ENCODE results near the gene AEN. TPM values are rescaled to one million over a fixed set of nuclear protein-coding genes. Genes with fewer than 3 reads are reported as not detected.

AEN gene
- total RNA-seq, 1 donor from 2014 or later: 10.0 TPM

DNA sequence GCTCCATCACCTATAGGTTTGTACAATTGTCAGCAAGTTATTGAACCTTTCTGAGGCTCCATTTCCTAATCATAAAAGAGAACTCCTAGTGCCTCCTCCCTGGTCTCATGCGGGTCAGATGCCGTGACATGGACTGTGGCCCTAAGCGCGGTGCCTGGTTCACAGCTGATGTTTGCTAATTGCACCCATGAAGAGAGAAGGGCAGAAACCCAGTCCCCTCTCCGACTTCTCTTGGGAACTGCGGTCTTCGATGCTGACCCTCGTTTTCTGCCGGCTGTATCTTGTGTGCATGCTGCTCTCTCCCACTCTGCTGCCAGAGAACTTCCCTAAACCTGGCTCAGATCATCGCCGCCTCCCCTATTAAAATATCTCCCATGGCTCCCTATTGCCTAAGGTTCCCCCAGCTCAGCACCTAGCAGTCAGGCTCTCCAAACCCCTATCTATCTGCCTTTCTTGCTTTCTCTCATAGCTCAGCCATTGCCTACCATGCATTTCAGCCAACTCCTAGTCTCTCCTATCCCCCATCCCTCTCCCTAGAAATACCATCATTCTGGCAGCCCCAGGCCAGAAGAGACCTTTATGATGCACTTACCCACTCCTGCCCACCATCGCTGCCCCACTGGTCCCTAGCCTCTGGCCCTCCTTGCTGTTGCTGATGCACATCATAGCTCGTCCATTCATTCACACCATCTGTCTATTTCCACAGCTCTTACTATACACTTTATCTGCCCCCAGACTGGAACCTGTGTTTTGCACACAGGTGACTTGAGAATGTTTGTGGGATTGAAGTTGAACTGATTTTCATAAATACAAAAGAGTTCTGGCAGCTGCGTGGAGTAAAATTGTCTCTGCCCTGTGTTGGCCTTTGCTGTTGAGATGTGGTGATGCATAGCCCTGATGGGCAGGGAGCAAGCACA, 24.3 kb downstream of the AEN start:
- intact Hi-C loops (cut with DNase I): no loop called here
- DNase-seq: no peak
- ATAC-seq (ENCODE audit: poor library complexity): no peak

DNA sequence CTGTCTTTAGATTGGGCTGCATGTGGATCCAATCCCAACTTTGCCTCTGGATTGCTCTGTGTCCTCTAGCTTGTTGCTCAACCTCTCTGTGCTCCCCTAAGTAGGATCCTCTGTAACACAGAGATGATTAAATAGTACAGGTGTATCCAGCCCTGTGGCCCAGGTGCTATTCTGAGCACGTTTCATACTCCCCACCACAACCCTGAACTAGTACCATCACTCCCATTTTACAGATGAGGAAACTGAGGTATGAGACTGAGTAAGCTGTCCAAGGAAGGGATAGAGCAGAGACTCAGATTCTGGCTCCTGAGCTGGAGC, 24.9 kb downstream of the AEN start:
- no peak for ATAC-seq (ENCODE audit: poor library complexity)
- no peak for DNase-seq
- intact Hi-C loops (cut with DNase I): no loop called here

DNA sequence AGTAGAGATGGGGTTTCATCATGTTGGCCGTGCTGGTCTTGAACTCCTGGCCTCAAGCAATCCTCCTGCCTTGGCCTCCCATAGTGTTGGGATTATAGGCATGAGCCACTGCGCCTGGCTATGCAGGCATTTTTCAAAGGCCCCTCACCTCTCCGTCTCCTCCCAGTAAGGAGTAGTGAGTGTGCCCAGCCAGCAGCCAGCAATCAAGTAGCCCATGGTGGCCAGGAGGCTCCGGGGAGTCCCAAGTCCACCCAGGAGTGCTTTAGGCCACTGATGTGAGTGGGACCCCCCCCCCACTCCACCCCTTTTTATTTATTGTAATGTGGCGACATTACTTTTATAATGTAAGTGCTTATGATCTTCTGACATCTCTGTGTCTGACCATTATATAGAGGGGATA, 25.8 kb downstream of the AEN start:
- no peak for ATAC-seq (ENCODE audit: poor library complexity)
- intact Hi-C loops (cut with DNase I): no loop called here

DNA sequence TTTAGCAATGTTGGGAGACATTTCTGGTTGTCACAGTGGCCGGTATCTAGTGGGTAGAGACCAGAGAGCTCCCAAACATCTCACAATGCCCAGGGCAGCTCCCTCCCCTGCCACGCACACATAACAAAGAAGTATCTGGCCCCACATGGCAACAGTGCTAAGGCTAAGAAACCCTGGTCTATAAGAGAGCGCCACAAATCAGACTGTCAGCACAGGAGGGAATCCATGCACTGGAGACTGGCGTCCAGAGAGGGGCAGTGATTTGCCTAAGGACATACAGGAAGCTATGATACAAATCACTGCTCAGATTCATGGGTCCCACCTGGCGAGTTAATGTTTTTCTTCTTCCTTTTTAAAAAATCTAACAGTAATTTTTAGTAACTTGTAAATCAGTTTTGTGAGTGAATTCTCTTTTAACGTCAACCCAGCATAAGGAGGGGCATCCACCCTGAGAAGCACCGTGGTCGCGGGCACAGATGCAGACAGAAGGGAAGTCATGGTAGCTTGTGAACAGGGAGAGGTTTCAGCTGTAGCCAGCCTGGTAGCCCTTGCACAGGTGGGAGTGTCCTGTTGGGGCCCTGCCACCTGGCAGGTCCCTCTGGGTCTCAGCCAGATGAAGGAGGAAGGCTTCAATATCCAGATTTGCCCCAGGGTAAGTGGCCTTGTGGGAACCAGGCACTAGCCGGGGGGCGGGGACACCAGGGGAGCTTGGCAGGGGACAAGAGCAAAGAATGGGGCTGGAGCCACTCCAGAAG, 26.4 kb downstream of the AEN start:
- no peak for DNase-seq
- ATAC-seq (ENCODE audit: poor library complexity): no peak
- intact Hi-C loops (cut with DNase I): no loop called here

More for the DNA sequence above, 25.8 kb downstream of the AEN start:
- DNase-seq: no peak

DNA sequence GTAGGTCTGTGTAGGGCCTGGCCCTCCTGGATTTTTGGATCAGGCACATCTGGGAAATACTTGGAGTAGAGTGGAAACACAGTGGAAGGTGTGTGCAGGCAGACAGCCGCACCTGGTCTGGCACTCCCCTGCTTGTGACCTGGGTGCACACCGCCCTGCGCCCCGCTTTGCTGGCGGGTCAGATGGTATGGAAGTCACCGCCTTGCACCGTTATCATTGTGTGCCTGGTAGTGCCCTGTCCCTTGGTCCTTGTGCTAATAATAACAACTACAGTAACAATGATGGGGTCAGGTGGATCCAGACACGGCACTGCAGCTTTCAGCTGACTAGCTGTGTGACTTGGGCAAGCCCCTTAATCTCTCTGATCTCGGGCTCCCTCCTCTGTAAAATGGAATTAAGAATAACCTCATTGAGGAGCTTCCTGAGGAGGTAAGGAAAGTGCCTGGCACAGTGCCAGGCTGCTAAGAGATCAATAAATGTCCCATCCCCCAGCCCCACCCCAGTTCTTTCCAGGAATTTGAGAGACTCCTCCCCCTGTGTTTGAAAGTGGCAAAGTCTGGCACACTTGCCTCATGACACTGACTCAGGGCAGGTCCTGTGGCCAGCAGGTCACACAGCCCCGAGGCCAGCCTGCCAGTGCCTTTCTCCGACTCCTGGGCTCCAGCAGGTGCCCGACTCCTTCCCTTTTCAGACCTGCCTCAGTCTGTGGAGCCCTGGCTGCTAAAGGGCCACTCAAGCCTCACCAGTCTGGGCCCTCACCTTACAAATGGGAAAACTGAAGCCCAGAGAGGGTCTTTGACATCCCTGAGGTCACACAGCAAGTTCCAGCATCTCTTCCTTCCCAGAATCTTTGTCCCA, 27.4 kb downstream of the AEN start:
- DNase-seq (no peak), ATAC-seq (ENCODE audit: poor library complexity) (peak; percentile 53)
- intact Hi-C loops (cut with DNase I): no loop called here

DNA sequence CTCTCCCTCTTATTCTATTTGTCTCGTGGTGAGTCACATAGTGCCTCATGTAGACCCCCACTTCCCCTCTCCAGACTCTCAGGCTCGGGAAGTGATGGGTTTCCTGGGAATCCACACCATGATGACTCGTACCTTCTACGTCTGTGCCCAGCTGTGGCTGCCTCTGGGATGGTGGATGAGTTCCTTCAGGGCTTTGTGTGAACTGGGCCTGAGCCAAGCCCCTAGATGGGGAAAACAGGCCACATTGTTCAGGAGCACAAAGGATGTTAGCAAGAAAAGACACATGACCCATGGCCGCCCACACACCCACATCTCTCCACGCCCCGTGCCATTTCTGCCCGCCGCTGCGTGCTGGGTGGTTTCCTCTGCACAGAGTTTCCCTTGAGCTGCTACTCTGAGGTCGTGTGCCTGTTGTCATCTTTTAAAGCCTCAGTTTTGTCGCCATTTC, 28.2 kb downstream of the AEN start:
- DNase-seq: peak; percentile 56
- ATAC-seq (ENCODE audit: poor library complexity): peak; percentile 52
- intact Hi-C loops (cut with DNase I): no loop called here

DNA sequence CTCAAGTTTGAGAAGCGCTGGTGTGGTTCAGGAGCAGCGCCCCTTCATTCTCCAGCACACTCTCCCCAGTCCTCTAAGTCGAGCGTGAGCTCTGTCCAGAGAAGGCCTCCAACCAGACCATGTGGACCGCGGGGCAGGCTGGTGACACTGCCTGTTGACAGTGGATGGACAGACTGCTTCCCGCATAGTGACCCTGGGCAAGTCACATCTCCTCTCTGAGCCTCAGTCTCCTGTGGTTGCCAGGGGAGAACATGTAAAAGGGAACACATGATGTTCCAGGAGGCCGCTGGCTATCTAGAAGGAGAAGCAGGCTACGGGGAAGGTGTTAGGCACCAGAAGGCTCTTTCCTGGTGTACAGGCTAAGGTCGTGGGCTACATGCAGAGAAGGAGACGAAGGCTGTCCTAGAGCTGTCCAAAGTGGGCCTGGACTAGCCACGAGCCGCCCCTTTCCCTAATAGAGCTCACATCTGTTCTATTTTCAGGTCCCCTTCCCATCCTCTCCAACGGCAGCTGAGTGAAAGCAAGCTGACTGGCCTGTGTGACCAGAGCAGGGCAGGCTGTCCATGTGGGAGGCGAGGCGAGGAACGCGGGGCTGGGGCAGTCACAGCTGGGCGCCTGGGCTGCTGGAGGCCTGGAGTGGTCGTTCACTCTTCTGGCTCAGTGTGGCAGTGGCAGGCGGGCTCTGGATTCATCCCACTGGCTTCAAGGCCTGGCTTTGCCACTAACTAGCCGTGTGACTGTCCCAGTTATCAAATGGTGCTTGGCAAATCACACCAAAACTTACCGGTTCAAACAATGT, 28.8 kb downstream of the AEN start:
- no peak for ATAC-seq (ENCODE audit: poor library complexity)
- intact Hi-C loops (cut with DNase I): no loop called here
- DNase-seq: no peak

DNA sequence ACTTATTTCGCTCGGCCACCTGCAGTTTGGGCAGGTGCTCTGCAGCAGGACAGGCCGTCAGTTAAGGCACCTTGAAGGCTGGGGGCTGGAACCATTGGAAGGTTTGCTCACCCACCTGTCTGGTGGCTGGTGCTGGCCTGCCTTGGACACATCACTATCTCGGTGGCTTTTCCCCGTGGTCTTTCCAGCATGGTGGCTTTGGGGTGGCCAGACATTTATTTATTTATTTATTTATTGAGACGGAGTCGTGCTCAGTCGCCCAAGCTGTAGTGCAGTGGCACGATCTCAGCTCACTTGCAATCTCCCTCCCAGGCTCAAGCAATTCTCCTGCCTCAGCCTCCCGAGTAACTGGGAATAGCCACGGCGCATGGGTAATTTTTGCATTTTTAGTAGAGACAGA, 29.4 kb downstream of the AEN start:
- intact Hi-C loops (cut with DNase I): no loop called here
- ATAC-seq (ENCODE audit: poor library complexity) (no peak), DNase-seq (no peak)

DNA sequence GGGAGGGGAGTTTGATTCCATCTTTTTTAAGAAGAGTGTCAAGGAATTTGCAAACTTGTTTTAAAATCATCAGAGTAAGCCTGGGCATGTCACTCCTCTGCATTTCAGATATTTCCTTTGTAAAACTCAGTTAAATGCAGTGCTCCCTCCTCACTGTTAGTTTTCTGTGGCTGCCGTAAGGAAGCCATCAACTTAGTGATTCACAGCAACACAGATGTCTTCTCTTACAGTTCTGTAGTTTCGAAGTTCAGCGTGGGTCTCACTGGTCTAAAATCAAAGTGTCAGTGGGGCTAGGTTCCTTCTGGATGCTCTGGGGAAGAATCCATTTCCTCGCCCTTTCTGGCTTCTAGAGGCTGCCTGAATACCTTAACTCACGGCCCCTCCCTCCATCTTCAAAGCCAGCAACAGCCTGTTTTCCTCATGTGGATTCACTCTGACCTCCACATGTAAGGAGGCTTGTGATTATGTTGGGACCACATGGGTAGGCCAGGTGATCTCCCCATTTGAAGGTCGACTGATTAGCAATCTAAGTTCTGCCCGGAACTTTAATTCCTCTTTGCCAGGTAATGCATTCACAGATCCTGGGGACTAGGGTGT, 30.1 kb downstream of the AEN start:
- DNase-seq (no peak), ATAC-seq (ENCODE audit: poor library complexity) (no peak)
- intact Hi-C loops (cut with DNase I): no loop called here

DNA sequence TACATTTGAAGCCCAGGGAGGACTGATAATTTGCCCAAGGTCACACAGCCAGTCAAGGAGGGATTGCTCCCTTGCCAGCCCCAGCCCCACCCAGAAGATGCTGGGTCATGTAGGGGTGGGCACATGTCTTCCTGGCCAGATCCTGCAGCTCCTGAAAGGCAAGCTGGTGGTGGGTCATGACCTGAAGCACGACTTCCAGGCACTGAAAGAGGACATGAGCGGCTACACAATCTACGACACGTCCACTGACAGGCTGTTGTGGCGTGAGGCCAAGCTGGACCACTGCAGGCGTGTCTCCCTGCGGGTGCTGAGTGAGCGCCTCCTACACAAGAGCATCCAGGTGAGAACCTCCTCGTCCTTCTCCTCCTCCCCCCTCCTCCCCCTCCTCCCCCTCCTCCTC, 30.8 kb downstream of the AEN start:
- intact Hi-C loops (cut with DNase I): no loop called here
- ATAC-seq (ENCODE audit: poor library complexity): no peak

DNA sequence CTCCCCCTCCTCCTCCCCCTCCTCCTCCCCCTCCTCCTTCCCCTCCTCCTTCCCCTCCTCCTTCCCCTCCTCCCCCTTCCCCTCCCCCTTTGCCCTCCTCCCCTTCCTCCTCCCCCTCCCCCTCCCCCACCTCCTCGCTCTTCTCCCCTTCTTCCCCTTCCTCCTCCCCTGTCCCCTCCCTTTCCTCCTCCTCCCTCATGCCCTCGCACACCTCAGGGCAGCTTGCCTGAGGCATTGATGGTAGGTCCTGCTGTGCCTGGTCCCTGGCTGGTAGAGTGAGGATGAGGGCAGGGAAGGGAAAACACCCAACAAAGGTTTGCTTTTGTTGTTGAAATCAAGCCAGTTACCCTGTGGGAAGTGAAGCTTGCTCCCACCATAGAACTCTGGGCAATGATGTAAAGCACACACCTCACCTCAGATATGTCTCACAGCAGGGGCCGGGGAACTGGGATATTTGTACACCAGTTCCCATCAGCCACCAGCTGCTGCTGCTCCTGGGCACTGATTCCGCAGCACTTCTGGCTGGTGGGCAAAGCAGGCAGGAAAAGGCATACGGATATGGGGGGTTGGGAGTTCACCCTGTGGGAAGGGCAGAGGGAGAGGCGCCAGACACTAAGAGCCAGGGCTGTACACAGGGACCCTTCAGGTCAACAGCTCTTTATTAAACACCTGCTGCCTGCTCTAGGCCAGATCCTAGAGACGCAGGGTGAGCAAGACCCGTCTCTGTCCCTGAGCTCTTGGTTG, 31.5 kb downstream of the AEN start:
- DNase-seq (no peak), ATAC-seq (ENCODE audit: poor library complexity) (no peak)
- intact Hi-C loops (cut with DNase I): no loop called here

More for the DNA sequence above, 30.8 kb downstream of the AEN start:
- no peak for DNase-seq

DNA sequence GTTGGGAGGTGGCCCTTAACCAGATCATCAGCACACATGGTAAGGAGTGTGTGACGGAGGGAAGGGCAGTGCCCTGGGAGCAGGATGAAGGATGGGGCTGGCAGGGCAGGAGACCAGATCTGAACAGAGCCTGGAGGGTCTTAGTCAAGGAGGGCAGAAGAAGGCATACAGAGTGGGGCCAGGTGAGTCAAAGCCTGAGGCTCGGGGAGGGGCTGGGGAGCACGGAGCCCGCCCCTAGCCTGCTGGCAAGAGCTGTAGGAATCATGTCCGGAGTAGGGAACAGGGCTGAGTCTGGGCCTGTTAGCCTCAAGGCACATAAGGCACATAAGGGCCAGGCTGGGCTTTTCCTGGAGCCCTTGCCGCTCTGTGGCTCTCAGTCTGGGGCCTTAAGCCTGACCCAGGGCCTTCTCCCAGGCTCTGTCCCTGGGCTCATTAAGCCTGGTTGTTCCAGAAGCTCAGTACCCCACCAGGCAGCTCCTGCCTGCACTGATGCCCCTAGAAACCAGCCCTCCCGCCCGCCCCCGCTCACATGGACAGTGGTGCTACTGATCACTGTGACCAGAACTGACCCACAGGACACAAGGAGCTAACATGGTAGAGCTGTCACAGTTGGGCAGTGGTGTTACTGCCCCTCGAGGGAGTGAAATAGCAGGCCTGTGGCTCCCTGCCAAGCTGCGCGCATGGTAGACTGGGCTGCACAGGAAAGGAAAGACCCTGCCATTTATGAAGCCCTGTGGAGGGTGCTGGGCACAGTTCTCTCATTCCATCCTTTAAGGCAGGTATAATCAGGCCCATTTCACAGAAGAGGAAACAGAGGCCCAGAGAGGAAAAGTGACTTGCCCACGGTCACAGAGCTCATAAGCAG, 32.3 kb downstream of the AEN start:
- DNase-seq (no peak), ATAC-seq (ENCODE audit: poor library complexity) (no peak)
- intact Hi-C loops (cut with DNase I): no loop called here

DNA sequence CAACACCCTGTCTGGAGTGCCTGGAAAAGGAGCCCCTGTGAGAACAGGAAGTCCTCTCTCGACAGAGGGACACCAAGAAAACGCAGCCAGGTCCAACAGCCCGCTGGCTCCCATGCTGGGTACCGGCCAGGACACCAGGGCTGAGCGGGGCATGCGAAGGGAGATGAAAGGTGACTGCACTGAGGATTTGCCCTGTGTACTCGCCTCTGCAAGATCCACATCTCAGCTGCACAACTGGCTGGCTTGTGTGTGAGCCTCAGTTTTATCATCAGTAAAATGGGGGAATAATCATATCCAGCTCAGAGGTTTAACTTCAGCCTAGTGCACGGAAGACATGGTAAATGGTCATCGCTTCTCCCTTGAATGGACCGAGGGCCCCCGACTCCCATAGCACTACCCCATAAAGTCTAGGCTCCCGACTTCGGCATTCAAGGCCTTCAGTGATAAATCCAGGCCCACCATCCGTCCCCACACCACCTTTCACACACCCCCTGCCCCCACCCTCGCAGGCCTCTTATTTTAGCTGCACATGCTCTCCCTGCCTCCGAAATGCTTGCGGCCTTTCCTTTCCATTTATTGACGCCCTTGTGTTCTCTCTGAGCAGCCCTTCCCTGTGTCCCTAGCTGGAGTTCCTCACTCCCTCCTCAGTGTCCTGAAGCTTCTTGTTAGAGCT, 33.4 kb downstream of the AEN start:
- ATAC-seq (ENCODE audit: poor library complexity) (no peak), DNase-seq (no peak)
- intact Hi-C loops (cut with DNase I): loop anchor here (5.0 kb wide), 1 partner anchor 178 kb away; no protein-coding TSS in a partner anchor

DNA sequence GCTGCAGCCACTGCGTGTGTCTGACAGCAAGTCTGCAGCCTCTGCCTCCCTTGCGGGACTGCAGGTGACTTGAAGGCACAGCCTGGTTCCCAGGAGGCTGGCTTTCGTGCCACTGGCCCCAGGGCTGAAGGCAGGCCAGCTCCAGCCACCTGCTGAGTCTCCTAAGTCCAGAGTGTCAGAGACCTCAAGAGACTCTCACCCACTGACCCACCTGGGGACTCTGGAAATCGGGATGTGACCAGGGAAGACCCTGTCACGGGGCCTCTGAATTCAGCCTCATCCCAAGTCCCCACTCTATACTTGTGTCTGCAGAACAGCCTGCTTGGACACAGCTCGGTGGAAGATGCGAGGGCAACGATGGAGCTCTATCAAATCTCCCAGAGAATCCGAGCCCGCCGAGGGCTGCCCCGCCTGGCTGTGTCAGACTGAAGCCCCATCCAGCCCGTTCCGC, 34.0 kb downstream of the AEN start:
- intact Hi-C loops (cut with DNase I): loop anchor here (5.0 kb wide), 1 partner anchor 177 kb away; no protein-coding TSS in a partner anchor

DNA sequence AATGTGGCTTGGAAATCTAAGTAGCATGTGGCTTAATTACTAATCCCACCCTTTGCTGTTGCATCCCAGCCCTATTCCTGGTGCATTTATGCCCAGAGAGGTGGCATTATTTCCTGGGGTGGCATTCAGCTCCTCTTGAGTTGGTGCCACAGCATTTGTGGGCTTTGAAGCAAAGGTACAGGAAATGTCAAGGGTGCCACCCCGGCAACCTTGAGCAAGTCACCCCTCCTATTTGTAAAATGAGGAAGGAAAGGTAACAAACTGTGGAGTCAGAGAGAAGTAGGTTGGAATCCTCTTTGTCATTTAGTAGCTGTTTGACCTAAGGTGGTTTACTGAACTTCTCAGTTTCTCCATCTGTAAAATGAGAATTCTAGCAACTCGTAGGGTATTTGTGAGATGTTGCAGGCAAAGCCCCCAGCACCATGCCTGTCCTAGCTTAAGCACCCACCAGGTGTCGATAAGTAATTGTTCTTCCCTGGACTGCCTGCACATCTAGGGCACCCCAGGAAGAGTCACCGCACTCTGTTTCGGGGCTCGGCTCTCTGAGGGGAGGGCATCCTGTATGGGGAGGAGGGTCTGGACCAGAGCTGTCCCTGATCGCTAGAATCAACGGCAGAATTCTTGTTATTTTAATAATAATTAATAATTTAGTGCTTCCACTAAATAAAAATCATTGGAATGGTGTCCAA, 34.8 kb downstream of the AEN start:
- no peak for DNase-seq
- intact Hi-C loops (cut with DNase I): loop anchor here (5.0 kb wide), 1 partner anchor 176 kb away; no protein-coding TSS in a partner anchor
- no peak for ATAC-seq (ENCODE audit: poor library complexity)

More for the DNA sequence above, 34.0 kb downstream of the AEN start:
- DNase-seq: no peak
- ATAC-seq (ENCODE audit: poor library complexity): no peak

All from Right ventricle myocardium superior (tissue), 1 donor.